HepG2 (cell line): ENCODE results near the gene TMEM156. TPM values are rescaled to one million over a fixed set of nuclear protein-coding genes. Genes with fewer than 3 reads are reported as not detected.
A peak's percentile ranks its signal among the peaks of the same experiment; 100 is the strongest.

Source experiments
- ATAC-seq: fragments of 200-7000 bp; cut with Tn5 transposase; 3 replicates; pipeline ENCODE4 v1.9.1; 2020; ENCODE audit warnings: mild to moderate bottlenecking, moderate library complexity
- BruUV-seq: library from RNA; stranded (reverse); fragments of 400-500 nt; replicated peaks from 2 replicates; lab custom pipeline; 2021; lab: Mats Ljungman, UMichigan
- CTCF ChIA-PET: fragments of 300-600 bp; formaldehyde crosslinking; extraction: SDS; loops from one replicate; lab custom pipeline; 2021; ENCODE audit warnings: low total read pairs, inconsistent platforms, low intra/inter-chr PET ratio; lab: Yijun Ruan, JAX
- POLR2A ChIA-PET: fragments of 350-600 bp; sonication (Branson Sonifier 250); formaldehyde crosslinking; loops from one replicate; lab custom pipeline; 2020; ENCODE audit warnings: antibody characterized with exemption, inconsistent platforms; lab: Yijun Ruan, JAX
- DNase-seq: peaks from one replicate; pipeline ENCODE4 v3.0.0-alpha.2; 2015; ENCODE audit warnings: low spot score
- FAIRE-seq: peaks from 3 replicates; lab custom pipeline; 2011; peaks lifted over from hg19 to GRCh38; lab: Jason Lieb, UNC
- H2AFZ ChIP-seq: one replicate; pipeline ENCODE4 v1.6.1; 2011; ENCODE audit warnings: low read length, inconsistent platforms
- H3K27ac ChIP-seq: fragments of 300-600 bp; 3 replicates; pipeline ENCODE4 v1.8.0; 2011; ENCODE audit warnings: mixed run types, mild to moderate bottlenecking, mixed read lengths, low read length, inconsistent platforms; ENCODE audit not compliant: insufficient read depth; ENCODE audit errors: extremely low read length
- H3K27me3 ChIP-seq, 2 experiments: fragments of 200-600 bp in 1 of 2; 2 replicates in 1 of 2; 3 replicates in 1 of 2; pipeline versions ENCODE4 v1.6.0 to v1.8.0; 2011; ENCODE audit warnings: low read length in 2 of 2, mild to moderate bottlenecking in 2 of 2, moderate library complexity in 2 of 2, inconsistent platforms in 1 of 2; ENCODE audit not compliant: insufficient read depth in 2 of 2, control insufficient read depth in 1 of 2
- H3K36me3 ChIP-seq, 2 experiments: fragments of 200-600 bp in 1 of 2; replicated peaks in 1 of 2; 2 replicates in 1 of 2; 3 replicates in 1 of 2; pipeline versions ENCODE4 v1.5.1 to v1.8.0; 2011; ENCODE audit warnings: low read length in 2 of 2, inconsistent platforms in 1 of 2; ENCODE audit not compliant: insufficient read depth in 2 of 2, control insufficient read depth in 1 of 2
- H3K4me1 ChIP-seq: 2 replicates; pipeline ENCODE4 v1.5.1; 2012; ENCODE audit warnings: low read length, inconsistent platforms; ENCODE audit not compliant: insufficient read depth
- H3K4me2 ChIP-seq: 2 replicates; pipeline ENCODE4 v1.6.0; 2011; ENCODE audit warnings: low read depth, low read length, inconsistent platforms
- H3K4me3 ChIP-seq, 3 experiments: fragments of 200-600 bp in 1 of 3; sonication (generic), shearing (Covaris generic) in 1 of 3; replicated peaks in 1 of 3; 2 replicates each; pipeline ENCODE4 v1.5.1; 2011 to 2016; ENCODE audit warnings: low read length in 3 of 3, inconsistent platforms in 2 of 3, low read depth in 2 of 3, mild to moderate bottlenecking in 2 of 3, control low read depth in 1 of 3, mixed read lengths in 1 of 3; ENCODE audit not compliant: insufficient read depth in 1 of 3
- H3K79me2 ChIP-seq: one replicate; pipeline ENCODE4 v1.6.1; 2011; ENCODE audit warnings: low read length, inconsistent platforms; ENCODE audit not compliant: insufficient read depth
- H3K9ac ChIP-seq: 2 replicates; pipeline ENCODE4 v1.6.0; 2011; ENCODE audit warnings: mild to moderate bottlenecking, low read depth, low read length, inconsistent platforms; ENCODE audit not compliant: insufficient read depth
- H3K9me3 ChIP-seq: 2 replicates; pipeline ENCODE4 v1.5.1; 2012; ENCODE audit warnings: mild to moderate bottlenecking, low read length
- H4K20me1 ChIP-seq: 2 replicates; pipeline ENCODE4 v1.6.0; 2011; ENCODE audit warnings: inconsistent platforms, mild to moderate bottlenecking, low read length, moderate library complexity; ENCODE audit not compliant: insufficient read depth
- EEA1 ChIP-seq: sonication (generic); formaldehyde crosslinking; IDR thresholded peaks from 2 replicates; pipeline ENCODE4 v1.5.1; 2020; ENCODE audit warnings: mild to moderate bottlenecking, missing genetic modification reagents, borderline replicate concordance
- EED ChIP-seq: sonication (generic); formaldehyde crosslinking; IDR thresholded peaks from 2 replicates; pipeline ENCODE4 v1.5.0; 2020; ENCODE audit warnings: mild to moderate bottlenecking, missing genetic modification reagents
- ELF1 ChIP-seq: sonication (generic); formaldehyde crosslinking; IDR thresholded peaks from 2 replicates; pipeline ENCODE4 v1.4.0; 2020; ENCODE audit warnings: missing genetic modification reagents
- FOSL2 ChIP-seq: sonication (generic); formaldehyde crosslinking; IDR thresholded peaks from 2 replicates; pipeline ENCODE4 v1.4.0; 2020; ENCODE audit warnings: missing genetic modification reagents
- GATA4 ChIP-seq: sonication (generic); IDR thresholded peaks from 2 replicates; pipeline ENCODE4 v1.6.1; 2016; ENCODE audit warnings: antibody characterized with exemption, low read depth, borderline replicate concordance
- IRF9 ChIP-seq: sonication (generic); formaldehyde crosslinking; IDR thresholded peaks from 2 replicates; pipeline ENCODE4 v1.8.0; 2022; ENCODE audit warnings: missing genetic modification reagents, mild to moderate bottlenecking, borderline replicate concordance
- KAT7 ChIP-seq: IDR thresholded peaks from 2 replicates; pipeline ENCODE4 v1.6.1; 2018; ENCODE audit warnings: borderline replicate concordance, missing compliant biosample characterization
- PHB2 ChIP-seq: fragments of 450-650 bp; IDR thresholded peaks from 2 replicates; pipeline ENCODE4 v1.6.1; 2018; ENCODE audit not compliant: partially characterized antibody
- POLR2G ChIP-seq: fragments of 200-400 bp; formaldehyde crosslinking; IDR thresholded peaks from 2 replicates; pipeline ENCODE4 v1.6.1; 2018; ENCODE audit warnings: mild to moderate bottlenecking, low read depth, low read length, moderate library complexity
- SIN3B ChIP-seq: fragments of 150-350 bp; IDR thresholded peaks from 2 replicates; pipeline ENCODE4 v1.6.1; 2014; ENCODE audit warnings: low read length
- TOE1 ChIP-seq: sonication (generic); formaldehyde crosslinking; IDR thresholded peaks from 2 replicates; pipeline ENCODE4 v1.4.0; 2020; ENCODE audit warnings: mild to moderate bottlenecking, missing genetic modification reagents
- ZBTB21 ChIP-seq: sonication (generic); formaldehyde crosslinking; IDR thresholded peaks from 2 replicates; pipeline ENCODE4 v1.4.0; 2020; ENCODE audit warnings: missing genetic modification reagents
- ZBTB49 ChIP-seq: sonication (generic); formaldehyde crosslinking; IDR thresholded peaks from 2 replicates; pipeline ENCODE4 v1.4.0; 2020; ENCODE audit warnings: missing genetic modification reagents, borderline replicate concordance
- ZC3H13 ChIP-seq: sonication (generic); formaldehyde crosslinking; IDR thresholded peaks from 2 replicates; pipeline ENCODE4 v1.8.1; 2023; ENCODE audit warnings: mild to moderate bottlenecking, missing genetic modification reagents, moderate library complexity
- ZNF607 ChIP-seq: sonication (generic); formaldehyde crosslinking; IDR thresholded peaks from 2 replicates; pipeline ENCODE4 v1.5.1; 2020; ENCODE audit warnings: missing genetic modification reagents, mild to moderate bottlenecking, borderline replicate concordance
- ZNF720 ChIP-seq: sonication (generic); formaldehyde crosslinking; IDR thresholded peaks from 2 replicates; pipeline ENCODE4 v1.4.0; 2020; ENCODE audit warnings: missing genetic modification reagents
- WGBS: methylation state at CpG from one replicate; pipeline ENCODE4 v1.1.6; 2017; ENCODE audit warnings: low lambda C conversion rate; 5-methylcytosine and 5-hydroxymethylcytosine counted together
- in situ Hi-C: cut with HindIII; loops from 2 replicates; pipeline ENCODE4 v1.10.0; 2017; ENCODE audit warnings: low pct_unique_long_range_greater_than_20kb; ENCODE audit not compliant: extremely low pct_ligation_motif_present
- intact Hi-C: fragments of 100-400 bp; cut with micrococcal nuclease; formaldehyde crosslinking; loops from one replicate; pipeline ENCODE4 v1.10.0; 2022; ENCODE audit not compliant: unreplicated experiment
- polyA plus RNA-seq, 8 experiments: library from polyadenylated mRNA; depleted of rRNA in 3 of 8; stranded (reverse) in 7 of 8; unstranded in 1 of 8; fragments of >200 nt; fragmentation: Illumina TruSeq in 4 of 8; extraction: Trizol in 4 of 8; gene quantifications; 2 replicates each; pipeline versions ENCODE4 v1.2.1 to v1.2.3, GENCODE V29; 2011 to 2016; ENCODE audit warnings: low read depth in 4 of 8, missing spikeins in 1 of 8, mixed read lengths in 1 of 8; ENCODE audit not compliant: insufficient read depth in 1 of 8
- total RNA-seq, 5 experiments: library from RNA; depleted of rRNA; stranded (reverse); fragments of >200 nt; fragmentation: Illumina TruSeq; extraction: Trizol; gene quantifications; 2 replicates each; pipeline ENCODE4 v1.2.3, GENCODE V29; 2016; ENCODE audit warnings: low read depth in 1 of 5

Gene TMEM156
- total and polyA plus RNA-seq, 2 of the 13 experiments (the other 11 are each of a cell fraction or from before 2014, with no cell fraction given): 1.6 TPM; not detected in 1

GRCh38 chr4:38987491-38987890 is 44.7 kb downstream of the TMEM156 start (continued):
- TF ChIP-seq IRF9: no peak
- TF ChIP-seq PHB2: no peak
- TF ChIP-seq FOSL2: no peak

GRCh38 chr4:38985410-38986100 is 46.7 kb downstream of the TMEM156 start:
- no TSS peak for BruUV-seq
- H4K20me1 ChIP-seq: no peaks in the 10 kb centered on the region
- peak overlapping the region; percentile 29 for H3K27ac ChIP-seq
- intact Hi-C loops (loop anchor here (10.0 kb wide), 1 partner anchor 51 kb away; no protein-coding TSS in a partner anchor), in situ Hi-C loops (no loop called here)
- ChIA-PET CTCF (no interaction called here), POLR2A (interaction anchor here (0.9 kb wide), 1 partner anchor 59 kb away, joined by 3 read pairs; no protein-coding TSS in a partner anchor)
- no peak overlapping the region for H2AFZ ChIP-seq
- no peaks in the 10 kb centered on the region for H3K79me2 ChIP-seq
- DNase-seq (no peak), ATAC-seq (no peak), FAIRE-seq (no peak)
- no peak overlapping the region for H3K4me3 ChIP-seq
- WGBS: 61% methylated on average over 10 of the region's 10 CpGs
- H3K4me2 ChIP-seq: peak overlapping the region; percentile 43; the same call in 1 of the 2 replicates
- no peaks in the 10 kb centered on the region for H3K9me3 ChIP-seq
- peaks cover 37% of the 10 kb centered on the region for H3K4me1 ChIP-seq
- no peaks in the 10 kb centered on the region for H3K36me3 ChIP-seq
- H3K27me3 ChIP-seq: no peaks in the 10 kb centered on the region
- no peak overlapping the region; the same call in 1 of the 2 replicates for H3K9ac ChIP-seq
- no peak for TF ChIP-seq EEA1 (CRISPR knock-in tag)
- no peak for TF ChIP-seq ZBTB21 (CRISPR knock-in tag)
- TF ChIP-seq GATA4: no peak
- no peak for TF ChIP-seq SIN3B
- no peak for TF ChIP-seq POLR2G
- TF ChIP-seq TOE1 (CRISPR knock-in tag): no peak
- TF ChIP-seq ZBTB49 (CRISPR knock-in tag): no peak
- TF ChIP-seq ZNF607 (CRISPR knock-in tag): no peak
- no peak for TF ChIP-seq ELF1 (CRISPR knock-in tag)
- TF ChIP-seq ZNF720 (CRISPR knock-in tag): no peak
- TF ChIP-seq ZC3H13 (CRISPR knock-in tag): no peak
- TF ChIP-seq KAT7 (CRISPR knock-in tag): no peak
- no peak for TF ChIP-seq EED (CRISPR knock-in tag)
